ENCODE measurements around the gene RMI2.
A peak's percentile ranks its signal among the peaks of the same experiment; 100 is the strongest.
"Not testable (repeated sequence)": the region's sequence is repeated elsewhere in the genome, so short reads cannot be mapped to it uniquely, and the experiment has no call there.

The RMI2 gene

GRCh38 chr16:11345040-11345862, at the start of gene RMI2:
TSS of gene RMI2 (plus strand) at chr16:11345459. CDS start at chr16:11345472, 13 bp downstream.
- peaks cover 35% of the 10 kb centered on the region for H3K4me1 Mint-ChIP-seq (ENCODE audit: low read depth)
- no peaks in the 10 kb centered on the region for H3K27me3 Mint-ChIP-seq
- no peaks in the 10 kb centered on the region for H3K36me3 Mint-ChIP-seq (ENCODE audit: low read depth)
- H3K9me3 Mint-ChIP-seq, result no peaks in the 10 kb centered on the region
- H3K27ac Mint-ChIP-seq, result peak within 1 kb of the TSS; percentile 76
- H3K4me3 Mint-ChIP-seq, result peak within 1 kb of the TSS; percentile 89

GRCh38 chr16:11295672-11296071, 49.6 kb upstream of the RMI2 start:
- H3K36me3 Mint-ChIP-seq (ENCODE audit: low read depth), result no peaks in the 10 kb centered on the region
- H3K9me3 Mint-ChIP-seq, result no peaks in the 10 kb centered on the region
- no peak overlapping the region for H3K27ac Mint-ChIP-seq
- H3K4me3 Mint-ChIP-seq, result no peak overlapping the region
- H3K4me1 Mint-ChIP-seq (ENCODE audit: low read depth), result peaks cover 49% of the 10 kb centered on the region
- H3K27me3 Mint-ChIP-seq, result peaks cover 4% of the 10 kb centered on the region

- H3K4me3 Mint-ChIP-seq, result no peak overlapping the region
- H3K4me1 Mint-ChIP-seq (ENCODE audit: low read depth), result peaks cover 49% of the 10 kb centered on the region
- H3K27ac Mint-ChIP-seq, result peak overlapping the region; percentile 31
These were observed 48.9 kb upstream of the RMI2 start for GRCh38 chr16:11296351-11296705.

GRCh38 chr16:11296706-11297491, 48.4 kb upstream of the RMI2 start:
- no peaks in the 10 kb centered on the region for H3K9me3 Mint-ChIP-seq
- H3K27ac Mint-ChIP-seq, result peak overlapping the region; percentile 72
- peaks cover 49% of the 10 kb centered on the region for H3K4me1 Mint-ChIP-seq (ENCODE audit: low read depth)
- no peaks in the 10 kb centered on the region for H3K36me3 Mint-ChIP-seq (ENCODE audit: low read depth)
- H3K27me3 Mint-ChIP-seq, result peaks cover 3% of the 10 kb centered on the region
- peak overlapping the region; percentile 17 for H3K4me3 Mint-ChIP-seq

More at GRCh38 chr16:11296351-11296705, 48.9 kb upstream of the RMI2 start:
- Mint-ChIP-seq H3K36me3 (ENCODE audit: low read depth) (no peaks in the 10 kb centered on the region), H3K9me3 (no peaks in the 10 kb centered on the region), H3K27me3 (peaks cover 3% of the 10 kb centered on the region)

GRCh38 chr16:11297492-11298142, 47.6 kb upstream of the RMI2 start:
- Mint-ChIP-seq H3K36me3 (ENCODE audit: low read depth) (no peaks in the 10 kb centered on the region), H3K4me3 (peak overlapping the region; percentile 17), H3K4me1 (ENCODE audit: low read depth) (peaks cover 49% of the 10 kb centered on the region), H3K9me3 (no peaks in the 10 kb centered on the region), H3K27ac (peak overlapping the region; percentile 72), H3K27me3 (peaks cover 3% of the 10 kb centered on the region)

- peak overlapping the region; percentile 25 for H3K4me3 Mint-ChIP-seq
- no peaks in the 10 kb centered on the region for H3K9me3 Mint-ChIP-seq
- H3K36me3 Mint-ChIP-seq (ENCODE audit: low read depth), result no peaks in the 10 kb centered on the region
- H3K27ac Mint-ChIP-seq, result peak overlapping the region; percentile 84
- H3K4me1 Mint-ChIP-seq (ENCODE audit: low read depth), result peaks cover 46% of the 10 kb centered on the region
- peaks cover 3% of the 10 kb centered on the region for H3K27me3 Mint-ChIP-seq
These were observed 46.9 kb upstream of the RMI2 start for GRCh38 chr16:11298143-11298900.

- H3K27me3 Mint-ChIP-seq; H3K9me3 Mint-ChIP-seq; H3K36me3 Mint-ChIP-seq (ENCODE audit: low read depth): not testable (repeated sequence)
- peak overlapping the region; percentile 25 for H3K4me3 Mint-ChIP-seq
- peak overlapping the region; percentile 84 for H3K27ac Mint-ChIP-seq
- H3K4me1 Mint-ChIP-seq (ENCODE audit: low read depth), result peaks cover 39% of the 10 kb centered on the region
These were observed 46.2 kb upstream of the RMI2 start for GRCh38 chr16:11298950-11299547.

GRCh38 chr16:11299865-11300559, 45.2 kb upstream of the RMI2 start:
- Mint-ChIP-seq H3K4me3 (no peak overlapping the region), H3K9me3 (no peaks in the 10 kb centered on the region), H3K27me3 (no peaks in the 10 kb centered on the region), H3K36me3 (ENCODE audit: low read depth) (no peaks in the 10 kb centered on the region), H3K27ac (no peak overlapping the region), H3K4me1 (ENCODE audit: low read depth) (peaks cover 33% of the 10 kb centered on the region)

- Mint-ChIP-seq H3K27ac (no peak overlapping the region), H3K4me3 (no peak overlapping the region), H3K4me1 (ENCODE audit: low read depth) (peaks cover 30% of the 10 kb centered on the region), H3K36me3 (ENCODE audit: low read depth) (no peaks in the 10 kb centered on the region), H3K27me3 (no peaks in the 10 kb centered on the region), H3K9me3 (no peaks in the 10 kb centered on the region)
These were observed 44.7 kb upstream of the RMI2 start for GRCh38 chr16:11300560-11300892.

GRCh38 chr16:11301645-11302501, 43.4 kb upstream of the RMI2 start:
- H3K4me3 Mint-ChIP-seq, result no peak overlapping the region
- H3K36me3 Mint-ChIP-seq (ENCODE audit: low read depth), result no peaks in the 10 kb centered on the region
- no peaks in the 10 kb centered on the region for H3K27me3 Mint-ChIP-seq
- no peak overlapping the region for H3K27ac Mint-ChIP-seq
- peaks cover 23% of the 10 kb centered on the region for H3K4me1 Mint-ChIP-seq (ENCODE audit: low read depth)
- H3K9me3 Mint-ChIP-seq, result no peaks in the 10 kb centered on the region

- no peaks in the 10 kb centered on the region for H3K9me3 Mint-ChIP-seq
- H3K4me3 Mint-ChIP-seq, result no peak overlapping the region
- no peaks in the 10 kb centered on the region for H3K36me3 Mint-ChIP-seq (ENCODE audit: low read depth)
- no peaks in the 10 kb centered on the region for H3K27me3 Mint-ChIP-seq
- H3K27ac Mint-ChIP-seq, result no peak overlapping the region
- H3K4me1 Mint-ChIP-seq (ENCODE audit: low read depth), result peaks cover 19% of the 10 kb centered on the region
These were observed 42.3 kb upstream of the RMI2 start for GRCh38 chr16:11302977-11303376.

- Mint-ChIP-seq H3K27ac (no peak overlapping the region), H3K36me3 (ENCODE audit: low read depth) (no peaks in the 10 kb centered on the region), H3K4me3 (no peak overlapping the region), H3K9me3 (no peaks in the 10 kb centered on the region), H3K4me1 (ENCODE audit: low read depth) (peaks cover 18% of the 10 kb centered on the region), H3K27me3 (no peaks in the 10 kb centered on the region)
These were observed 41.7 kb upstream of the RMI2 start for GRCh38 chr16:11303405-11304138.

- no peak overlapping the region for H3K4me3 Mint-ChIP-seq
- H3K4me1 Mint-ChIP-seq (ENCODE audit: low read depth), result peaks cover 32% of the 10 kb centered on the region
- H3K9me3 Mint-ChIP-seq, result no peaks in the 10 kb centered on the region
- no peaks in the 10 kb centered on the region for H3K36me3 Mint-ChIP-seq (ENCODE audit: low read depth)
- H3K27me3 Mint-ChIP-seq, result no peaks in the 10 kb centered on the region
- no peak overlapping the region for H3K27ac Mint-ChIP-seq
These were observed 38.9 kb upstream of the RMI2 start for GRCh38 chr16:11306381-11306780.

Measured in stimulated activated naive CD8-positive, alpha-beta T cell treated with anti-CD3 and anti-CD28 coated beads, Interleukin-15, Interleukin-2, amounts not matched to agents 100 ng/mL and 50 ng/mL, for 24 hours (primary cell).